Adipose tissue (tissue), 3 donors: ENCODE measurements around the gene SNX1. TPM values are rescaled to one million over a fixed set of nuclear protein-coding genes. Genes with fewer than 3 reads are reported as not detected.

ENCODE experiments used
- H3K27ac ChIP-seq: one replicate; pipeline ENCODE4 v1.5.1; 2013; ENCODE audit warnings: low read depth, low read length
- whole genome bisulfite sequencing, 3 donors: extraction: QIAGEN DNeasy Blood & Tissue Kit; methylation state at CpG; one replicate each; pipeline ENCODE4 v1.1.7; 2013; 5-methylcytosine and 5-hydroxymethylcytosine counted together
- polyA plus RNA-seq, 3 donors: library from polyadenylated mRNA; stranded (reverse); fragments of 200-250 nt; gene quantifications; one replicate each; pipeline ENCODE4 v1.2.3, GENCODE V29; 2013
- donor health status: healthy with polysubstance abuse.
- donor health status: Bipolar disorder and iron deficiency.
- donor health status: healthy.

Gene SNX1
- polyA plus RNA-seq, 3 donors = 35.6 to 99.9 (median 93.2) TPM

DNA sequence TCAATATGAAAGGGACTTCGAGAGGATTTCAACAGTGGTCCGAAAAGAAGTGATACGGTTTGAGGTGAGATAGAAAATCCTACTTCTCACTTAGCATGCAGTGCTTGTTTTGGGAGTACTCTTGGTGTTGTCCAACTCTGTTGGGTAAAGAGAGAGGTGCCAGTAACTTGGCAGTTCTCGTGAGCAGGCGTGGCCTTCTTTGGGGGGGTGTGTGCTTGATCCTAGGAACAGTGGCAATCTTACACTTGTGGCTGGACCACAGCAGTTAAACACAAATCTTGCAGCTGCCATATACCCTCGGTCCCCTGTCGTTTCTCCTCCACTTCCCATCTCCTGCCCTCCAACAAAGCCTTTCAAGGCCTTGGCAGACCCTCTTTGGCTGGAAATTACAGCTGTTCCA lies 40.6 kb downstream of the SNX1 start:
- WGBS, 3 donors = 91 to 95% (median 92%) methylated on average over 7 of the region's 7 CpGs
- H3K27ac ChIP-seq = no peak overlapping the region

DNA sequence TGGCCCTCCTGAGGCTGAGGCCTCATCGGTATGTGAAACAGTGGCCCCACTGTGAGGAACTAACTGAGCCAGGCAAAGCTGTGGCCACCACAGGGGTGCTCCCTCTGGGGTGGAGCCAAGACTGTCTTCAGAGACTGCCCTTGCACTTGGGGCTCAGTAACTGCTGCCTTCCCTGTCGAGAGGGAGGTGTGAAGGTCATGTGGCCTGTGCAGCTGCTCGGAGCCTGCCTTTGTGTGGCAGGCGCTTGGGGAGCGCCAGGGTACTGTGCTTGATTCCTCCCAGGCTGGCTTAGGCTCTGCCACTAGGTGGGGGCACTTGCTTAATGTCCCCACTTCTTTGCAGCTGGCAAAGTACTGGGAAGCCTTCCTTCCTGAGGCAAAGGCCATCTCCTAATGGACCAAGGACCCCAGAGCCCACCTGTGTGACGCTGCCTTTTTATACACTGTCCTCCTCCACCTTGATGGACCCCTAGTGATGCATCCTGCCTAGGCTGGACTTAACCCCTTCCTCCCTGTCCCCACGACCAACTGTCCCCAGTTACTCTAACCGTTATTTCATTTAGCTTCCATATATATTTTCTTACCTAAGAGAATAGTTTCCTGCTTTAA lies 41.5 kb downstream of the SNX1 start:
- WGBS, 3 donors = 61 to 75% (median 72%) methylated on average over 7 to 8 of the region's 8 CpGs
- no peak overlapping the region for H3K27ac ChIP-seq

DNA sequence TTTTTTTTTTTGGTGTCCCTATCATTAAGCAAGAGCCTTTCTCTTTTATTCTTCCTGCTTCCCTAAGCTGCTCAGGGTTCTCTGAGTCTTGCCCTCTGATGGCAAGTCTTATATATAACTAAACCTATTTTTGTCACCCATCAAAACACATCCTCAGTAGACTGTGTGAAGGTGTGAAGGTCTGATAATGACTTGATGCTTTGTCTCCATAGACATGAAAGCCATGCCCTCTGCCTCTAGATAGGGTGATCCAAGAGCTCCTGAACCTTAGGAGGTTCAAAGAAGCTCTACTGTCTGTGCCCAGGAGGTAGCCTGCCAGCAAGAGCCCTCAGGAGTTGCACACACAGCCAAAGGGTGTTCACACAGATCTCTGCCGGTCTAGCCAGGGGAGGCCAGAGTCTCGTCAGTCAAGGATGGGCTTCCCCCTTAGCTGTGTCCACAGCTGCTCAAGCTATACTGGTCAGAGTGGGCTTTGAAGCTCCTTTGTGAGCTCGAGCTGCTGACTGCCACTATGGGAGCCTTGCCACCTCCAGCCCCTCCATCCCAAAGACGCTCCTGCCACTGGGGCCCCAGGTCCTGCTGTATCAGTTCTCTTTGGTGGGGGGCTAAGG lies 42.7 kb downstream of the SNX1 start:
- no peak overlapping the region for H3K27ac ChIP-seq
- WGBS, 3 donors = 85 to 95% (median 94%) methylated on average over 4 of the region's 4 CpGs

DNA sequence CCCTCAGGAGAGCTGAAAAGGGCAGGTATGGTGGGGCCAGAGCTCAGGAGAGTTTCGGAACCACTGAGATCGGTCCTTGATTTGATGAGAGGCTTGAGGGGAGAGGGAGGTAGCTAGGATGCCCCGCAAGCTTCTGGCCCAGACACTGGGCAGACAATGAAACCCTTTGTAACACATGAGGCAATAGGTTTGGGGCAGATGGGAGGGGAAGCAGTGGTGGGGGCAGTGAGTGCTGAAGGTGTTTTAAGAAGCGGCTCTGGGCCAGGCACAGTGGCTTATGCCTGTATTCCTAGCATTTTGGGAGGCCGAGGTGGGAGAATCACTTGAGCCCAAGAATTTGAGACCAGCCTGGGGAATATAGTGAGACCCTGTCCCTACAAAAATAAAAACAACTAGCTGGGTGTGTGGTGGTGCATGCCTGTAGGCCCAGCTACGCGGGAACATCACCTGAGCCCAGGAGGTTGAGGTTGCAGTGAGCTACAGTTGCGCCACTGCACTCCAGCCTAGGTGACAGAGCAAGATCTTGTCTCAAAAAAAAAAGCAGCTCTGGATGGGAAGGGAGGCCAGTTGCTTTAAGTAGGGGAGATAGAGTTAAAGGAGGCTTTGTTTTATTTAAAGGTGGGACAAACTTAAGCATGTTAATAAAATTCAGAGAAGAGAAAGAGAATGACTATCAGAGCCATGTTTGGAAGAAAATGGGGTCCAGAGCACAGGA lies 46.2 kb downstream of the SNX1 start:
- 96 to 98% (median 96%) methylated on average over 8 of the region's 8 CpGs for WGBS, 3 donors
- no peak overlapping the region for H3K27ac ChIP-seq

DNA sequence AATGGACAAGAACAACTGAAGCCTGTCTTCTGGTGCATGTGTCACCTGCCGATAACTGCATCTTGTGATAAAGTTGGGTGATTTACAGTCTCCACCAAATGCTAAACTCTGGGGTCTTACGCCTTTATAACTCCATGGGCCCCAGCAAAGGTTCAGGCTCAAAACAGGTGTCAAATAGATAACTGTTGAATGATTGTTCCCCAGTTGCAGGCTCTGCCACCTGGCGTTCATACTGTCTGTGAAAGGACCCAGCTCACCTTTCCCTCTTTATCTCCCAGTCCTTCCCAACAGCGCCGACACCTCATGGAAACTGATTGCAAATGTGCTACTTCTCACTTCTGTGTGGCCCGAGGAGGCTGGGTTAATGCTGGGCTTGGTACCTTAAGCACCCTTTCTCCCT lies 47.5 kb downstream of the SNX1 start:
- 79 to 90% (median 88%) methylated on average over 6 of the region's 6 CpGs for WGBS, 3 donors

DNA sequence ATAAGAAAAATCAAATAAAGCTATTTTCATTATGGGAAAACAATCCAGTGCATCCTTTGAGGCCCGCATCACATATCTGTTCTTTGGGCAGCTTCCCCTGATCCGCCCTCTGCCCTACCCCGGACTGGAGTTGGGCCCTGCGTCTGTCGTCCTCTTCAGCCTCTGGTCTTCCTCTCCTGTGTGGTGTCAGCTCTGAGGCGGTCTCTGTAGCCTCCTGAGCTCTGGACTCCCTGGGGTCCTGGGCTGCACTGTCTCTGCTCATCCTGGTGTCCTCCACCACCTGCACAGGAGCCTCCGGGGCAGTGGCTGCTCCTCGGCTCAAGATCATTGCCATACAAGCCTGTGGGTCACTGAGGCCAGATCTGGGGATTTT lies 48.4 kb downstream of the SNX1 start:
- H3K27ac ChIP-seq = no peak overlapping the region
- WGBS, 3 donors = 74 to 88% (median 83%) methylated on average over 8 of the region's 8 CpGs

More for the DNA sequence above, 47.5 kb downstream of the SNX1 start:
- H3K27ac ChIP-seq = no peak overlapping the region

DNA sequence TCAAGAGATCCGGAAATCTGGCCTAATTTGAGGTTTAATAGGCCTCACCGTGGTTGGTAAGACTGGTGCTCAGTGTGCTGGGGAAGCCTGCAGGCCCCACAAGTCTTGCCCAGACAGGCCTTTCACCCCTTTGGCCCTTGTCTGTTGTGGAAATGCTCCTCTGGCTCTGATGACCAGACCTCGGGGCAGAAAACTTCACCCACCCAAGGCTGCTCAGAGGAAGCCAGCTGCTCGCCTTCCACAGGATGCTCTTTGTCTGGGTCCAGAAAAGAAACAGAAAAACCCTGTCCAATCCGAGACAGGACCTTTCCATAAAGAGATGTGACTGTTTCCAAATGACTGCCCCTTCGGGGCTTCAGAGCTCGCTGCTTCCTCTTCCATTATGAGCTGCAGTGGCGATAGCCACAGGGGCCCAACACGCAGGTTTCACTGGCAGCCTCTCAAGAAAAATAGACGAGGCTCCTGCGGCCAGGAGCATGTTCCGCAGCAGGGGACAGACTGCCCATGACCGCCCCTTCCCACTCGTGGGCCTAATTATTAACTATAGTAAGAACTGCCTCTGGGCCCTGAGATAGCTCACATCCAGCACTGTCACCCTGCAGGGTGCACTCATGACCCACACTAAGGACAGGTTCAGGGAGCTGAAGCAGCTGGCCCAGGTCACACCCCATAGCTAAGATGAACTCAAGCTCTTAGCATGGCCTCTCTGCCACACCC lies 48.9 kb downstream of the SNX1 start:
- WGBS, 3 donors = 74 to 85% (median 81%) methylated on average over 14 of the region's 14 CpGs
- H3K27ac ChIP-seq = no peak overlapping the region

DNA sequence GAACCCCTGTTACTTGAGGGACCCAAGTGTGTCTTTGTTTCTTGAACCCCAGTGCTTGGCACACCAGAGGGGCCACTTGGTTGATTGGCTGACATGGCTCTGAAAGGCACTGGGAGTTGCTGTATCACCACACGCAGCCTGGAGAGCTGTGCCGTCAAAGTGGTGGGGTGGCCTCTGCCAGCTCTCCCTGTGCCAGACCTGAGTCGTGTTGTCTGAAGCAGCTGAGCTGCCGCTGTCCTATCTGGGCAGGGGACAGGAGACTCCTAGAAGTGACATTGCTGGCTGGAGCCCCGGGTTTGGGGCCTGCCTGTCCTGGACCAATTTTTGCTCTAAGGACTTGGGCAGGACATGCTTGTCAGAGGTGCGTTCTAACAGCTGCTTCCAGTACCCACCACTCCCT lies 50.3 kb downstream of the SNX1 start:
- whole genome bisulfite sequencing, 3 donors = 72 to 89% (median 77%) methylated on average over 6 of the region's 6 CpGs
- no peak overlapping the region for H3K27ac ChIP-seq

DNA sequence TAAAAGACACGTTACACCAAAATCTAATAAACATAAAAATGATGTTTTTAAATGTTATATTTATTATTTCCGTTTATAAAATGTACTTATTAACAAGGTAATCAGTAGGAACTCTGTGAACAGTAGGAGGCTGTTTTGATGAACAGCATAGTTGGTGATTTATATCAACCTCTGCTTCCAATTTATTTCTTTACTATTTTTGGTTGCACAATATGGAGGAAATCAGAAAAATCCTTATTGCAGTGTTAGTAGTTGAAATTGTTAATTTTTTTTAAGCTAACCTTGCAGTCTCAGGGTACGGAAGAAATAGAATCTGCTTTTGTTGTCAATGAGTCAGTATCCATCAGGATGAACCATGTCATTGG lies 50.7 kb downstream of the SNX1 start:
- 82 to 93% (median 93%) methylated on average over 3 of the region's 3 CpGs for WGBS, 3 donors
- no peak overlapping the region for H3K27ac ChIP-seq

DNA sequence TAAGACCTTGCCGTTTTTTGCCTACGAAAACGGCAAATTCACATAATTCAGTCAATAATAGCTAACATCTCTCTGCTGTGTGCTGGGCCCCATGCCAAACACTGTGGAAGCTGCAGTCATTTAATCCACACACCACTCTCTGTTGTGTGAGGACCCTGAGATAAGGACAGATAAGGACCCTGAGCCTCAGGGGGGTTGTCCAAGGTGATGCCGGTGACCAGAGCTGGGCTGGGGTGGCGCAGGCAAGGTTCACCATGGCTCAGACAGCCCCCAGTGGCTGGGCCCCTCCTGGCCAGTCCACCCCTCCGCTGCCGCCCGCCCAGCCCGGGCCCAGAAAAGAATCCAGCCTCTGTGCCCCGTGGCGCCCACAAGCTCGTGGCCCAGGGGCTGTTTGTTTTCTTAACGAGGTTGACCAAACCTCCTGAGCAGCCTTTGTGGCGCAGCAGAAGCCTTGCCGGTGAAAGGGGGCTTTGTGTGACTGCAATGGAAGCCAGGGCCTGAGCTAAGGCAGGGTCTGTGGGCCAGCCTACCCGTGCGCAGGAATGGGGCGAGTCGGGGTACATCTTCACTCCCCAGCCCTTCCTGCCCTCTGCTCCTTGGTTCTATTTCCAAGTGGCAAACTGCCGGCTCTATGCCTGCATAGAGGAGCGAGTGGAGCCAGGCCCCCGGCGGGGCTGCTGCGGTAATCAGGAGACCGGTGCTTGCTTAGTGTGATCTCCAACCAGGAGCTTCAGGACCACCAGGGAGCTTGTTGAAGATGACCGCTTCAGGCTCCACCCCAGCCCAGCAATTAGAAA lies 51.3 kb downstream of the SNX1 start:
- H3K27ac ChIP-seq = no peak overlapping the region
- WGBS, 3 donors = 67 to 90% (median 86%) methylated on average over 26 of the region's 26 CpGs

DNA sequence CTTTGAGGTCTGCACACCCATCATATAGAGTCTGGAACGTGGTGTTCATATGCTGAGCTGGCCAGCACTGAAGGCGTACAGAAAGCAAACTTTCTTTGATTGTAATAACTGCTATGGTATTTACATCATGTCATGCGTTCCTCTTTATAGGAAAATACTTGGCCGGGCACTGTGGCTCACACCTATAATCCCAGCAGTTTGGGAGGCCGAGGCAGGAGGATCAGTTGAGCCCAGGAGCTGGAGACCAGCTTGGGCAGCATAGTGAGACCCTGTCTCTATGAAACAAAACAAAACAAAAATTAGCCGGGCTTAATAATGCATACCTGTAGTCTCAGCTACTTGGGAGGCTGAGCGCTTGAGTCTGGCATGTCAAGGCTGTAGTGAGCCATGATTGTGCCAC lies 52.4 kb downstream of the SNX1 start:
- 82 to 90% (median 83%) methylated on average over 7 of the region's 7 CpGs for WGBS, 3 donors
- no peak overlapping the region for H3K27ac ChIP-seq

DNA sequence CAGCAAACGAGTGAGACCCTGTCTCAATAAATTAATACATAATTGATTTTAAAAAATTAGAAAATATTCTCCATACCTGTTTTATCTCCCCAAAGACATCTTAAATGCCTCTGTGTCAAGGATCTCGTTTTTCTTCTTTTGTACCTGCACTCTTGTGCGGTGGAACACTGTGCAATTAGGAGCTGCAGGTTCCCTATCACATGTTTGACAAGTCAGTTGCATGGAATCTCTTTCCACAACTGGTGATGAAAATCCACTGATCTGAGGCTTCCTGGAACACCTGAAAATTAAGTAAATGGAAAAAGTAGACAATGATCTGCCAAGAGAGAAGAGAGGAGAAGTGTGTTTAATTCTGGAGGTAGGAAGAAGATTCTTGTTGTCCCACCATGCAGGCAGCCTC lies 52.8 kb downstream of the SNX1 start:
- 80 to 90% (median 86%) methylated on average over 3 of the region's 3 CpGs for WGBS, 3 donors
- no peak overlapping the region for H3K27ac ChIP-seq

DNA sequence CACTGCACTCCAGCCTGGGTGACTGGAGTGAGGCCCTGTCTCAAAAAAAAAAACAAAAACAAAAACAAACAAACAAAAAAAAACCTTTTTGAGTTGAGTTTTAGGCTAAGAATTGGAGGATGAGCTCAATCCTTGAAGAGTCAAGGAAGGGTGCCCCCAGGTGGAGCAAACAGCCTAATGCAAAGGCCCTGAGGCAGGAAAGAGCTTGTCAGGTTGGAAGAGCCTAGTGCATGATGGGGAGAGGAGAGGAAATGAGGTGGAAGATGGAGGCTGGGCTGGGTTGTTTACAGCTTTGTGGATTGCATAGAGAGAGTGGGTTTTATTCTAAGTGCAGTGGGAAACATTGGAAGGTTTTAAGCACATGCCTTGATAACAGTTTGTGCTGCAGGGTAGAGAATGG lies 53.6 kb downstream of the SNX1 start:
- H3K27ac ChIP-seq = no peak overlapping the region

DNA sequence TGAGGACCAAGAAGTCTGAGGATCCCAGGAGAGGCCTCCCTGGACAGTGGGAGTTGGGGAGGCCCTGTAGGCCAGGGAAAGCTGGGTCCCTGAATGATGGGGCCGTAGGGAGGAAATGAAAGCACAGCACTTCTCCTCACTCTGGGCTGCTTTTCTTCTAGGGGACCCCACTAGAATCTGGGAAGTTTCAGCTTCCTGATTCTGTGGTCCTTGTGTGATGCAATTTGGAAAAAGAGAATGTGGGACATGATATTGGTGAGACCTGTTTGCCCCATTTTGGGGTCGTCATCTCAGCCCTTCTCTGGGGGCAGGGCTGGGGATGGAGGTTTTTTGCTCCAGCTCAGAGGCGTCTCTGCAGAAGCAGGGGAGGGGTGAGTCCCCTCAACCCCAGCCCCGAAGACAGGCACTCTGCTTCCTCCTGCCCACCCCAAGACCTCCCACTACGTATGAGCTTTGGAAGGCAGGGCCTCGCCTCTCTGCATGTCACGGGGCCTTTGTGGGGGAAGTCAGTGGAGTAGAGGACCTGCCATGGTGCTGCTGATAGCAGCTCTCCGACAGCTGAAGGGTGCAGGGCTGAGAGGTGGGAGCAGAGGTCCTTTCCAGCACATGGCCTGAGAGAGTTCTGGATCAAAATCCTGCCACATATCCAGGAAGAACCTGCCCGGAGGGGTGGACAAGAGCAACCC lies 54.3 kb downstream of the SNX1 start:
- 56 to 79% (median 60%) methylated on average over 9 of the region's 9 CpGs for WGBS, 3 donors
- H3K27ac ChIP-seq = no peak overlapping the region

DNA sequence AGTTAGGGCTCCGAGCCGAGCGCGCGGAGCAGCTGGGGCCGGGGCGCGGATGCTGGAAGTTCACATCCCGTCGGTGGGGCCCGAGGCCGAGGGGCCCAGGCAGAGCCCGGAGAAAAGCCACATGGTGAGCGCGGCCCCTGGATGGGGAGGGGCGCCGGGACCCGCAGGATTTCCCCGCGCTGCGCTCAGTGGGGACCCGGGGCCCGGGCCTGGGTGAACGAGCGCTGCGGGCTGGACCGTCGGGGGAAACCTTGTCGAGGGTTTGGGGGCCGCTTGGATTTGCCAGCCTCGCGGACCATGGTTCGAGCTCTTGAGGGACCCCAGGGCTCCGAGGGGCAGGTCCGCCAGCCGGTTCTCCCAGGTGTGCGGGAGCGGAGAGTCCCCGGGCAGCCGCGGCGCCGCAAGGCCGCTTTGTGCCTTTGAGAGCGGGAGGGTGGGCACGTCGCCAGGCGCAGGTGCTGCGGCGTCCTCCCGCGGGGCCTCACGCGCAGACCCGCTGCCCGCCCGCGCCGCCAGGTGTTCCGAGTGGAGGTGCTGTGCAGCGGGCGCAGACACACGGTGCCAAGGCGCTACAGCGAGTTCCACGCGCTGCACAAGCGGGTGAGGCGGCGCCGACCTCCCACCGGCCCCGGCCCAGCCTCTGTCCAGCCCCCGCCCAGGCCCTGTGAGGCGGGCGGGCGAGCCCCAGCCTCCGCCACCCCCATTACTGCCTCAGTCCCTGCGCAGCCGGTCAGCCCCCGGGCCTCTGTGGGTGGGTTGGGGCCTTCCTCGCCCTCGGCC lies 56.1 kb downstream of the SNX1 start, which contains the start of gene SNX22:
SNX22 (plus strand) TSS at position 5 of the 780 bp plus-strand sequence; CDS start at position 50, 45 bp downstream.
- H3K27ac ChIP-seq = no peak within 1 kb of the TSS
- WGBS, 3 donors = 0 to 2% (median 1%) methylated on average over 64 to 83 of the region's 83 CpGs

DNA sequence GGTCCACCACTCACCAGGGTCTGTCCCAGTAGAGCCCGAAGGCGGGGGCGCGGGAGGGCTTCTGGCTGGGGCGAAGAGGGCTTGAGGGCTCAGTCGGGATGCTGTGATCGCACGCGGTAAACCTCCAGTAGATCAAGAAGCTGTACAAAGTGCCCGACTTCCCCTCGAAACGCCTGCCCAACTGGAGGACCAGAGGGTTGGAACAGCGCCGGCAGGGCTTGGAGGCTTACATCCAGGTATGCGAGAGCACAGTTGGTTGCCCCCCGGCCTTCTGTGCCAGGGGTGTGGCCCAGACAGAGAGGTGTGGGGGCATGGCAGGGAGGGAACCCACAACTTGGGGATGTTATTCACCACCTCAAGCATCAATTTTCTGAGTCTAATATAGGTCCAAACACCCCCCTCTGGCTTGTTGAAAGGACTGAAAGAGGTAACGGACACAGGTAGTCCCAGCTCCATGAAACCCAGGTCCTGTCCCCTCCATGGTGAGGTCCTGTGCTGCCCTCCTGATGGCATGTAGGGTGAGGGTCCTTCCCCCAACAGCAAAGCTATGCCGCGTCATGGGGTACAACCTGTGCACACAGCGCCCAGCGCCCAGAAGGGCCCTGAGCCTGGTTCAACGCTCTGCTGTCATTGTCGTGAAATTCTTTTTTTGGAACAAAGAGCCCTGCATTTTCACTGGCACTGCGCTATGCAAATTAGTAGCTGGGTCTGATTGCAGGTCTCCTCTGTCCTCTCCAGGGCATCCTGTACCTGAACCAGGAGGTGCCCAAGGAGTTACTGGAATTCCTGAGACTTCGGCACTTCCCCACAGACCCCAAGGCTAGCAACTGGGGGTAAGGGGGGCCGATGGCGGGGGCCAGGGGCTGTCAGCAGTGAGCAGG lies 57.0 kb downstream of the SNX1 start:
- H3K27ac ChIP-seq = no peak overlapping the region
- WGBS, 3 donors = 21 to 31% (median 24%) methylated on average over 27 of the region's 27 CpGs
